Neural progenitor cell (in vitro differentiated cells): ENCODE results near the gene CRYGS. TPM values are rescaled to one million over a fixed set of nuclear protein-coding genes. Genes with fewer than 3 reads are reported as not detected.
A peak's percentile ranks its signal among the peaks of the same experiment; 100 is the strongest.

ENCODE experiments used
- DNase-seq: peaks from one replicate; pipeline ENCODE4 v3.0.0-alpha.2; 2016; ENCODE audit warnings: low spot score
- H2AFZ ChIP-seq: fragments of 200-600 bp; sonication (generic); replicated peaks from 2 replicates; pipeline ENCODE4 v1.6.1; 2016; ENCODE audit warnings: antibody characterized with exemption
- H3F3A ChIP-seq: fragments of 200-600 bp; sonication (generic); 2 replicates; pipeline ENCODE4 v1.6.1; 2016; ENCODE audit warnings: antibody characterized with exemption, low read depth
- H3K27ac ChIP-seq: fragments of 200-600 bp; sonication (generic); 2 replicates; pipeline ENCODE4 v1.5.1; 2016; ENCODE audit warnings: mild to moderate bottlenecking
- H3K27me3 ChIP-seq: fragments of 200-600 bp; sonication (generic); 2 replicates; pipeline ENCODE4 v1.6.1; 2016; ENCODE audit warnings: mild to moderate bottlenecking, moderate library complexity
- H3K36me3 ChIP-seq: fragments of 200-600 bp; sonication (generic); 2 replicates; pipeline ENCODE4 v1.5.1; 2016
- H3K4me1 ChIP-seq: fragments of 200-600 bp; sonication (generic); 2 replicates; pipeline ENCODE4 v1.6.1; 2016; ENCODE audit warnings: mixed run types
- H3K4me2 ChIP-seq: fragments of 200-600 bp; sonication (generic); 2 replicates; pipeline ENCODE4 v1.6.1; 2016
- H3K4me3 ChIP-seq: fragments of 200-600 bp; sonication (generic); 2 replicates; pipeline ENCODE4 v1.5.1; 2016
- H3K79me2 ChIP-seq: fragments of 200-600 bp; sonication (generic); 2 replicates; pipeline ENCODE4 v1.6.1; 2016; ENCODE audit warnings: low read depth
- H3K9ac ChIP-seq: fragments of 200-600 bp; sonication (generic); 2 replicates; pipeline ENCODE4 v1.6.1; 2016
- H3K9me3 ChIP-seq: fragments of 200-600 bp; sonication (generic); 2 replicates; pipeline ENCODE4 v1.5.1; 2016; ENCODE audit warnings: low read depth
- H4K20me1 ChIP-seq: fragments of 200-600 bp; sonication (generic); 2 replicates; pipeline ENCODE4 v1.6.1; 2016; ENCODE audit warnings: low read depth
- H3K27ac Mint-ChIP-seq: 3 replicates; pipeline ENCODE4 v1.8.0; 2021; ENCODE audit warnings: mixed read lengths
- H3K27me3 Mint-ChIP-seq: 2 replicates; pipeline ENCODE4 v1.8.0; 2022; ENCODE audit warnings: low read depth, mild to moderate bottlenecking, inconsistent platforms, moderate library complexity, mixed read lengths; ENCODE audit not compliant: insufficient read depth
- H3K36me3 Mint-ChIP-seq: 3 replicates; pipeline ENCODE4 v1.8.0; 2021; ENCODE audit warnings: mixed read lengths
- H3K4me1 Mint-ChIP-seq: 3 replicates; pipeline ENCODE4 v1.8.0; 2021; ENCODE audit warnings: mixed read lengths
- H3K4me3 Mint-ChIP-seq: 3 replicates; pipeline ENCODE4 v1.8.0; 2021; ENCODE audit warnings: mild to moderate bottlenecking, moderate library complexity, mixed read lengths
- H3K9me3 Mint-ChIP-seq: 3 replicates; pipeline ENCODE4 v1.8.0; 2020; ENCODE audit warnings: mixed read lengths
- EZH2 ChIP-seq: fragments of 200-600 bp; sonication (generic); IDR thresholded peaks from 2 replicates; pipeline ENCODE4 v1.6.1; 2017; ENCODE audit warnings: antibody characterized with exemption, mild to moderate bottlenecking, moderate library complexity
- EZH2phosphoT487 ChIP-seq: fragments of 200-600 bp; sonication (generic); IDR thresholded peaks from 2 replicates; pipeline ENCODE4 v1.6.1; 2017; ENCODE audit warnings: antibody characterized with exemption
- total RNA-seq: library from RNA; depleted of rRNA; stranded (reverse); fragments of >200 nt; gene quantifications from 2 replicates; pipeline ENCODE4 v1.2.3, GENCODE V29; 2015; ENCODE audit warnings: low replicate concordance
- TF ChIP-seq, protein P1 (sequence below): fragments of 200-600 bp; sonication (generic); IDR thresholded peaks from 2 replicates; pipeline ENCODE4 v1.5.1; 2017; ENCODE audit warnings: antibody characterized with exemption, mild to moderate bottlenecking

Gene CRYGS
- total RNA-seq, 1 donor from 2014 or later = 1.1 TPM

DNA sequence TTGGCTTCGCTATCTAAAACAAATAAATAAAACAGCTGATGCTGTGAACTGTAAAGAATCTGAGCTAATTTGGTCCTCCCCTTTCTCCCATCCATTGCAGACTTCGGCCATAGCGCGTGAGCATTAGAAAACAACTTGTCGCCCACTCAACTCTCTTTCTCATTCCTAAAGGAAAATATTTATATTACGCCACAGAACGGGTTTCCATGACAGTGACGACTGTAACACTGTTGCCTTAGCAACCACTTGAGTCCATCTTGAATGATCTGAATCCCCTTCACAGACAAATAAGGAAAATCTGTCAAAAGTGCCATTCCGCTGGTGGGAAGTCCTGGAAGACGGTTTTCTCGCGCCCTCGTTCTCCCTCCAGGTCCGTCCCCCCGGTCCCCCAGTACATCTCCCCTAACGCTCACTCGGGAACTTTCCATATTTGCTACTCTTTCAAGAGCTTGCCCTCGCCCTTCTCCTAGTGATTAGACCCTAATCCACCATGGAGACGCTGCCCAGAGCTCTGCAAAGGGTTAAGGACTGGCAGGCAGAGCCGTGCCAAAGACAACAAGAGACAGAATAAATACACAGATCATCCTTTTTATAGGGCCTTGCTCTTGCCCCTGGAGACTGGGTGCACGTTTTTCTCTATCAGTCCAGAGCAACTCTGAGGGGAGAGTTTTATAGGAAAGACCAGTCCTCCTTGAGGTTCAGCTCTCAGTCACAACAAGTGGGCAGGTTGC, 50.5 kb downstream of the CRYGS start:
- H3K27ac ChIP-seq = no peak overlapping the region
- no peak overlapping the region for H3K9ac ChIP-seq
- H3K79me2 ChIP-seq = no peaks in the 10 kb centered on the region
- no peaks in the 10 kb centered on the region for H3K27me3 ChIP-seq
- TF ChIP-seq, protein P1, sequence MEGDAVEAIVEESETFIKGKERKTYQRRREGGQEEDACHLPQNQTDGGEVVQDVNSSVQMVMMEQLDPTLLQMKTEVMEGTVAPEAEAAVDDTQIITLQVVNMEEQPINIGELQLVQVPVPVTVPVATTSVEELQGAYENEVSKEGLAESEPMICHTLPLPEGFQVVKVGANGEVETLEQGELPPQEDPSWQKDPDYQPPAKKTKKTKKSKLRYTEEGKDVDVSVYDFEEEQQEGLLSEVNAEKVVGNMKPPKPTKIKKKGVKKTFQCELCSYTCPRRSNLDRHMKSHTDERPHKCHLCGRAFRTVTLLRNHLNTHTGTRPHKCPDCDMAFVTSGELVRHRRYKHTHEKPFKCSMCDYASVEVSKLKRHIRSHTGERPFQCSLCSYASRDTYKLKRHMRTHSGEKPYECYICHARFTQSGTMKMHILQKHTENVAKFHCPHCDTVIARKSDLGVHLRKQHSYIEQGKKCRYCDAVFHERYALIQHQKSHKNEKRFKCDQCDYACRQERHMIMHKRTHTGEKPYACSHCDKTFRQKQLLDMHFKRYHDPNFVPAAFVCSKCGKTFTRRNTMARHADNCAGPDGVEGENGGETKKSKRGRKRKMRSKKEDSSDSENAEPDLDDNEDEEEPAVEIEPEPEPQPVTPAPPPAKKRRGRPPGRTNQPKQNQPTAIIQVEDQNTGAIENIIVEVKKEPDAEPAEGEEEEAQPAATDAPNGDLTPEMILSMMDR = no peak
- no peak for TF ChIP-seq EZH2
- TF ChIP-seq EZH2phosphoT487 = no peak
- no peaks in the 10 kb centered on the region for H4K20me1 ChIP-seq
- peaks cover 12% of the 10 kb centered on the region for H3K27me3 Mint-ChIP-seq
- no peak overlapping the region for H3K4me2 ChIP-seq
- no peak overlapping the region for H3K4me3 ChIP-seq
- no peaks in the 10 kb centered on the region for H3K36me3 ChIP-seq
- no peaks in the 10 kb centered on the region for H3F3A ChIP-seq
- peaks cover 17% of the 10 kb centered on the region for H3K4me1 ChIP-seq
- H3K9me3 Mint-ChIP-seq = peaks cover 8% of the 10 kb centered on the region
- H3K4me3 Mint-ChIP-seq = no peak overlapping the region
- peaks cover 43% of the 10 kb centered on the region for H3K4me1 Mint-ChIP-seq
- peak overlapping the region; percentile 58 for H3K27ac Mint-ChIP-seq
- H3K9me3 ChIP-seq = no peaks in the 10 kb centered on the region
- no peak for DNase-seq
- no peaks in the 10 kb centered on the region for H3K36me3 Mint-ChIP-seq
- H2AFZ ChIP-seq = no peak overlapping the region

DNA sequence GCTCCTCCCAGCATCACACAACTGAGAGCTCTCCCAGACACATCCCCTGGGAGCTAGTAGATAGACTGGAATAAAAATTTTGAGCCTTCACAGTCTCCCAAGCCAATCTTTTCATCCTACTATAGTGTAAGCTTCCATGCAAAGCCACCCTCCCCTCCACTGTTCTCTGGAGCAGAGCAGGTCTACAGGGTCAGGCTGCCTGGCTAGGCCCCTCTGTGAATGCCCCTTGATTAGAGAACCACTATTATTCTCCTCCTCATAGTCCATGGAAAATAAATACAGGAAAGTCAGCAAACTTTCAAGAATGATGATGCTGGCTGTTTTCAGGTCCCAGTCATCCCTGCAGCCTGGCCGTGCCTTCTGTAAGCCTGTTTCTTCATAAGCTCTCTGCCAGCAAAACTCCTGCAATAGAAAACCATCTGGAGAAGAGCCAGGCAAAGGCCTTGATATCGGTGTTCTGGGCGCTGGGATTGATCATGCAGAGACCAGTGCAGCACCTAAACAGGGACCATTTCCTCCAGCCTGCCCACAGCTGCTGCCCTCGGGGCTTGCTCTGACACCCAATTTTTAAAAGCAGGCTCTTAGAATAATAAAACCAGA, 51.7 kb downstream of the CRYGS start:
- Histone ChIP-seq H3K36me3 (no peaks in the 10 kb centered on the region), H3K79me2 (no peaks in the 10 kb centered on the region), H4K20me1 (no peaks in the 10 kb centered on the region), H3K4me3 (no peak overlapping the region), H3K4me2 (no peak overlapping the region), H3F3A (no peaks in the 10 kb centered on the region), H3K9me3 (no peaks in the 10 kb centered on the region), H3K4me1 (peaks cover 23% of the 10 kb centered on the region), H3K27ac (no peak overlapping the region), H3K27me3 (no peaks in the 10 kb centered on the region), H2AFZ (peak overlapping the region; percentile 44), H3K9ac (no peak overlapping the region)
- peaks cover 8% of the 10 kb centered on the region for H3K27me3 Mint-ChIP-seq
- H3K4me3 Mint-ChIP-seq = no peak overlapping the region
- H3K4me1 Mint-ChIP-seq = peaks cover 51% of the 10 kb centered on the region
- H3K9me3 Mint-ChIP-seq = peaks cover 2% of the 10 kb centered on the region
- DNase-seq = no peak
- H3K36me3 Mint-ChIP-seq = no peaks in the 10 kb centered on the region
- TF ChIP-seq, protein P1 = no peak
- TF ChIP-seq EZH2 = no peak
- no peak for TF ChIP-seq EZH2phosphoT487
- no peak overlapping the region for H3K27ac Mint-ChIP-seq

DNA sequence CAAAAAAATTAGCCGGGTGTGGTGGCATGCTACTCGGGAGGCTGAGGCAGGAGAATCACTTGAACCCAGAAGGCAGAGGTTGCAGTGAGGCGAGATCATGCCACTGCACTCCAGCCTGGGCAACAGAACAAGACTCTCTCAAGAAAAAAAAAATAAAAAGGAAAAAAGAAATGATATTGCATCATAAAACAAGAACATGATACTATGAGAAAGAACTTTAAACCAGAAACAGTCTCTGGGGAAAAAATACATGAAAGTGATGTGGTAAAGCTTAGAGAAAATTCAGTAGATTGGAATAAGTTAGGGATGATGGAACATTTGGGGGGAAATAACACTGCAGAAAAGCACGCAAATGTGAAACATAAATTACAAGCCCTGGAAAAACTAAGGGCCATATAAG, 54.7 kb downstream of the CRYGS start:
- peaks cover 13% of the 10 kb centered on the region for H3K4me1 ChIP-seq
- no peak overlapping the region for H3K4me3 ChIP-seq
- H3K27me3 Mint-ChIP-seq = peaks cover 8% of the 10 kb centered on the region
- no peaks in the 10 kb centered on the region for H3K36me3 Mint-ChIP-seq
- H3F3A ChIP-seq = no peaks in the 10 kb centered on the region
- peaks cover 2% of the 10 kb centered on the region for H3K9me3 Mint-ChIP-seq
- no peak overlapping the region for H3K27ac ChIP-seq
- no peaks in the 10 kb centered on the region for H3K79me2 ChIP-seq
- no peaks in the 10 kb centered on the region for H3K36me3 ChIP-seq
- H3K9me3 ChIP-seq = no peaks in the 10 kb centered on the region
- peaks cover 39% of the 10 kb centered on the region for H3K4me1 Mint-ChIP-seq
- no peak overlapping the region for H2AFZ ChIP-seq
- no peak overlapping the region for H3K9ac ChIP-seq
- H3K27ac Mint-ChIP-seq = no peak overlapping the region
- no peak for DNase-seq
- no peaks in the 10 kb centered on the region for H4K20me1 ChIP-seq
- no peaks in the 10 kb centered on the region for H3K27me3 ChIP-seq
- H3K4me2 ChIP-seq = no peak overlapping the region
- no peak overlapping the region for H3K4me3 Mint-ChIP-seq
- no peak for TF ChIP-seq EZH2
- no peak for TF ChIP-seq EZH2phosphoT487
- TF ChIP-seq, protein P1 = no peak

Other genes starting within 250 kb of the CRYGS start
- 0.22 and 0.37 TPM in 2 replicates for gene DGKG, start 182.1 kb downstream of the CRYGS start, total RNA-seq
- 16.8 and 21.1 TPM in 2 replicates for gene TBCCD1, start 23.0 kb upstream of the CRYGS start, total RNA-seq
- gene DNAJB11, start 26.3 kb upstream of the CRYGS start, total RNA-seq = 52.7 and 73.0 TPM in 2 replicates
- gene AHSG, start 68.7 kb upstream of the CRYGS start, total RNA-seq = not detected in 2 replicates
- gene FETUB, start 96.0 kb upstream of the CRYGS start, total RNA-seq = not detected in 2 replicates
- gene HRG, start 121.6 kb upstream of the CRYGS start, total RNA-seq = not detected in 2 replicates
- gene KNG1, start 173.0 kb upstream of the CRYGS start, total RNA-seq = not detected in 2 replicates
- gene EIF4A2, start 239.2 kb upstream of the CRYGS start, total RNA-seq = 841 and 1,764 TPM in 2 replicates